Liver (tissue), 9 donors: Measurements from ENCODE around the gene PGPEP1. TPM values are rescaled to one million over a fixed set of nuclear protein-coding genes. Genes with fewer than 3 reads are reported as not detected.

Experiments used
- DNase-seq: peaks from one replicate; pipeline ENCODE4 v3.0.0-alpha.2; 2017; ENCODE audit warnings: low spot score
- H3K27ac ChIP-seq, 2 donors: one replicate each; pipeline ENCODE4 v1.7.0; 2013; ENCODE audit warnings: inconsistent platforms in 2 of 2, low read length in 2 of 2, control low read depth in 1 of 2, low read depth in 1 of 2, mild to moderate bottlenecking in 1 of 2
- H3K27me3 ChIP-seq, 4 donors: one replicate each; pipeline versions ENCODE4 v1.6.1 to v1.7.0; 2013; ENCODE audit warnings: low read length in 3 of 4, inconsistent platforms in 1 of 4, mild to moderate bottlenecking in 1 of 4, moderate library complexity in 1 of 4; ENCODE audit not compliant: control insufficient read depth in 4 of 4, insufficient read depth in 4 of 4
- H3K36me3 ChIP-seq, 4 donors: one replicate each; pipeline versions ENCODE4 v1.6.1 to v1.7.0; 2013; ENCODE audit warnings: low read length in 3 of 4, mild to moderate bottlenecking in 3 of 4, low read depth in 1 of 4, moderate library complexity in 1 of 4; ENCODE audit not compliant: control insufficient read depth in 4 of 4, insufficient read depth in 3 of 4
- H3K4me1 ChIP-seq, 4 donors: one replicate each; pipeline versions ENCODE4 v1.6.1 to v1.7.0; 2013; ENCODE audit warnings: low read length in 3 of 4, mild to moderate bottlenecking in 3 of 4, moderate library complexity in 1 of 4; ENCODE audit not compliant: control insufficient read depth in 4 of 4, insufficient read depth in 4 of 4
- H3K4me3 ChIP-seq, 3 donors: one replicate each; pipeline versions ENCODE4 v1.6.1 to v1.7.0; 2013; ENCODE audit warnings: low read length in 3 of 3, control low read depth in 1 of 3, low read depth in 1 of 3, mild to moderate bottlenecking in 1 of 3
- H3K9ac ChIP-seq, 2 donors: one replicate each; pipeline ENCODE4 v1.7.0; 2013; ENCODE audit warnings: low read length in 2 of 2, mild to moderate bottlenecking in 2 of 2, moderate library complexity in 2 of 2, control low read depth in 1 of 2, low read depth in 1 of 2
- H3K9me3 ChIP-seq, 4 donors: one replicate each; pipeline versions ENCODE4 v1.6.1 to v1.7.0; 2013; ENCODE audit warnings: low read length in 3 of 4; ENCODE audit not compliant: control insufficient read depth in 4 of 4
- FOXA1 ChIP-seq: IDR thresholded peaks from 2 replicates; pipeline ENCODE4 v1.6.1; 2016; ENCODE audit warnings: antibody characterized with exemption
- FOXA2 ChIP-seq: IDR thresholded peaks from 2 replicates; pipeline ENCODE4 v1.6.1; 2016; ENCODE audit warnings: antibody characterized with exemption
- HNF4A ChIP-seq, 2 donors: conservative IDR thresholded peaks; 2 replicates each; pipeline ENCODE4 v1.6.1; 2016; ENCODE audit warnings: antibody characterized with exemption in 2 of 2, mild to moderate bottlenecking in 2 of 2
- JUND ChIP-seq, 2 donors: IDR thresholded peaks; 2 replicates each; pipeline ENCODE4 v1.6.1; 2016; ENCODE audit warnings: antibody characterized with exemption in 2 of 2
- MAX ChIP-seq: IDR thresholded peaks from 2 replicates; pipeline ENCODE4 v1.6.1; 2016; ENCODE audit warnings: antibody characterized with exemption
- NR2F2 ChIP-seq: IDR thresholded peaks from 2 replicates; pipeline ENCODE4 v1.6.1; 2016; ENCODE audit warnings: antibody characterized with exemption
- RAD21 ChIP-seq, 2 donors: IDR thresholded peaks; 2 replicates each; pipeline ENCODE4 v1.6.1; 2016; ENCODE audit warnings: antibody characterized with exemption in 2 of 2, mild to moderate bottlenecking in 2 of 2
- REST ChIP-seq: IDR thresholded peaks from 2 replicates; pipeline ENCODE4 v1.6.1; 2016; ENCODE audit warnings: antibody characterized with exemption, mild to moderate bottlenecking
- RXRA ChIP-seq, 2 donors: IDR thresholded peaks; 2 replicates each; pipeline ENCODE4 v1.6.1; 2017 to 2018; ENCODE audit warnings: antibody characterized with exemption in 2 of 2, mild to moderate bottlenecking in 1 of 2
- SP1 ChIP-seq: IDR thresholded peaks from 2 replicates; pipeline ENCODE4 v1.6.1; 2018; ENCODE audit warnings: antibody characterized with exemption, mild to moderate bottlenecking
- YY1 ChIP-seq: IDR thresholded peaks from 2 replicates; pipeline ENCODE4 v1.6.1; 2016; ENCODE audit warnings: antibody characterized with exemption, mild to moderate bottlenecking
- WGBS: extraction: QIAGEN DNeasy Blood & Tissue Kit; methylation state at CpG from one replicate; pipeline ENCODE4 v1.1.7; 2013; 5-methylcytosine and 5-hydroxymethylcytosine counted together
- polyA plus RNA-seq, 2 donors: library from polyadenylated mRNA; stranded (reverse) in 1 of 2; unstranded in 1 of 2; fragments of 200-250 nt in 1 of 2; fragments of >200 nt in 1 of 2; fragmentation: Nextera tagmentation in 1 of 2; extraction: Ambion mirVana in 1 of 2; gene quantifications; one replicate each; pipeline versions ENCODE4 v1.2.1 to v1.2.3, GENCODE V29; 2013 to 2015
- total RNA-seq, 2 donors: library from RNA; depleted of rRNA; stranded (reverse); fragments of >200 nt; gene quantifications; one replicate each; pipeline ENCODE4 v1.2.3, GENCODE V29; 2014
- TF ChIP-seq, protein P1 (sequence below): IDR thresholded peaks from 2 replicates; pipeline ENCODE4 v1.6.1; 2016; ENCODE audit warnings: antibody characterized with exemption
- TF ChIP-seq, protein P2 (sequence below): fragments of 150-350 bp; IDR thresholded peaks from 2 replicates; pipeline ENCODE4 v1.5.1; 2017; ENCODE audit warnings: improper control_type of control experiment, low read depth, low read length; ENCODE audit not compliant: missing input control
- donor health status: healthy.
- donor health status: healthy.
- donor health status: healthy.
- donor health status: healthy.
- donor health status: healthy.

Gene PGPEP1
- total and polyA plus RNA-seq, 4 donors = 15.8 to 48.3 (median 26.2) TPM

DNA sequence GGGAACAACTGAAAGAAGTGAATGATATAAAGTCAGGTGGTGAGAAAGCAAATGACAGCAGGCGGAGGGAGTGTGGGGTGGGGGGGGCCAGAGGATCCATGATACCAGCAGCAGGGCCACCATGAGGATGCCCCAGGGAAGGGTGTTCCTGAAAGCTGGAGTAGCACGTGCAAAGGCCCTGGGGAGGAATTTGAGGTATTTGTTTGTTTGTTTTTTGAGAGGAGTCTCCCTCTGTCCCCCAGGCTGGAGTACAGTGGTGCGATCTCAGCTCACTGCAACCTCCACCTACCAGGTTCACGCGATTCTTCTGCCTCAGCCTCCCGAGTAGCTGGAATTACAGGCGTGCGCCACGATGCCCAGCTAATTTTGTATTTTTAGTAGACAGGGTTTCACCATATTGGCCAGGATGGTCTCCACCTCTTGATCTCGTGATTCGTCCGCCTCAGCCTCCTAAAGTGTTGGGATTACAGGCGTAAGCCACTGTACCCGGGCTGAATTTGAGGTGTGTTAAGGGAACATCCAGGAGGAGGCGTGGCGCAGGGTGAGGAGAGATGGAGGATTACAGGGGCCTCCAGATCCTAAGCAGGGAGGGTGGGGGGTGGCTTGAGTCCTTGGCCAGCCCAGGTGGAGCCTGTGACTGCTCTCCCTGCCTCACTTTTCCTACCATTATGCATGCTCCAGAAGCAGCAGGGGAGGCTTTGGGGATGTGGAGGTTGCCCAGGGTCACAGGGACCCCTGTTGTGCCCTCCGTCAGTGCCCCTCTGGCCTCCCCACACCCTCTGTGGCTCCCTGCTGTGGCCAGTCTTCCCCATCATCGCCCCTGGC, 46.5 kb upstream of the PGPEP1 start:
- DNase-seq = no peak
- no peaks in the 10 kb centered on the region for H3K36me3 ChIP-seq
- no peak for TF ChIP-seq MAX
- TF ChIP-seq RAD21 (IDR thresholded peaks at IDR 0.05) = no peak
- TF ChIP-seq FOXA2 = no peak
- no peak for TF ChIP-seq NR2F2
- TF ChIP-seq RXRA (IDR thresholded peaks at IDR 0.05) = no peak
- TF ChIP-seq, protein P1, sequence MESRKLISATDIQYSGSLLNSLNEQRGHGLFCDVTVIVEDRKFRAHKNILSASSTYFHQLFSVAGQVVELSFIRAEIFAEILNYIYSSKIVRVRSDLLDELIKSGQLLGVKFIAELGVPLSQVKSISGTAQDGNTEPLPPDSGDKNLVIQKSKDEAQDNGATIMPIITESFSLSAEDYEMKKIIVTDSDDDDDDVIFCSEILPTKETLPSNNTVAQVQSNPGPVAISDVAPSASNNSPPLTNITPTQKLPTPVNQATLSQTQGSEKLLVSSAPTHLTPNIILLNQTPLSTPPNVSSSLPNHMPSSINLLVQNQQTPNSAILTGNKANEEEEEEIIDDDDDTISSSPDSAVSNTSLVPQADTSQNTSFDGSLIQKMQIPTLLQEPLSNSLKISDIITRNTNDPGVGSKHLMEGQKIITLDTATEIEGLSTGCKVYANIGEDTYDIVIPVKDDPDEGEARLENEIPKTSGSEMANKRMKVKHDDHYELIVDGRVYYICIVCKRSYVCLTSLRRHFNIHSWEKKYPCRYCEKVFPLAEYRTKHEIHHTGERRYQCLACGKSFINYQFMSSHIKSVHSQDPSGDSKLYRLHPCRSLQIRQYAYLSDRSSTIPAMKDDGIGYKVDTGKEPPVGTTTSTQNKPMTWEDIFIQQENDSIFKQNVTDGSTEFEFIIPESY = no peak
- no peak for TF ChIP-seq YY1
- TF ChIP-seq JUND (IDR thresholded peaks at IDR 0.05) = no peak
- TF ChIP-seq FOXA1 = no peak
- TF ChIP-seq HNF4A (conservative IDR thresholded peaks at IDR 0.05) = no peak
- no peak for TF ChIP-seq SP1
- H3K4me3 ChIP-seq = no peak overlapping the region
- H3K9me3 ChIP-seq = no peaks in the 10 kb centered on the region
- H3K4me1 ChIP-seq = peaks cover 3 to 9% (median 6%) of the 10 kb centered on the region in 4 donors
- no peak overlapping the region for H3K9ac ChIP-seq
- WGBS = 84% methylated on average over 18 of the region's 18 CpGs
- H3K27me3 ChIP-seq = no peaks in the 10 kb centered on the region
- H3K27ac ChIP-seq = peak overlapping the region; percentile 85

GRCh38 chr19:18294467-18294864, 45.9 kb upstream of the PGPEP1 start:
- H3K4me1 ChIP-seq = peaks cover 3 to 9% (median 6%) of the 10 kb centered on the region in 4 donors
- TF ChIP-seq REST = no peak
- TF ChIP-seq, protein P2, sequence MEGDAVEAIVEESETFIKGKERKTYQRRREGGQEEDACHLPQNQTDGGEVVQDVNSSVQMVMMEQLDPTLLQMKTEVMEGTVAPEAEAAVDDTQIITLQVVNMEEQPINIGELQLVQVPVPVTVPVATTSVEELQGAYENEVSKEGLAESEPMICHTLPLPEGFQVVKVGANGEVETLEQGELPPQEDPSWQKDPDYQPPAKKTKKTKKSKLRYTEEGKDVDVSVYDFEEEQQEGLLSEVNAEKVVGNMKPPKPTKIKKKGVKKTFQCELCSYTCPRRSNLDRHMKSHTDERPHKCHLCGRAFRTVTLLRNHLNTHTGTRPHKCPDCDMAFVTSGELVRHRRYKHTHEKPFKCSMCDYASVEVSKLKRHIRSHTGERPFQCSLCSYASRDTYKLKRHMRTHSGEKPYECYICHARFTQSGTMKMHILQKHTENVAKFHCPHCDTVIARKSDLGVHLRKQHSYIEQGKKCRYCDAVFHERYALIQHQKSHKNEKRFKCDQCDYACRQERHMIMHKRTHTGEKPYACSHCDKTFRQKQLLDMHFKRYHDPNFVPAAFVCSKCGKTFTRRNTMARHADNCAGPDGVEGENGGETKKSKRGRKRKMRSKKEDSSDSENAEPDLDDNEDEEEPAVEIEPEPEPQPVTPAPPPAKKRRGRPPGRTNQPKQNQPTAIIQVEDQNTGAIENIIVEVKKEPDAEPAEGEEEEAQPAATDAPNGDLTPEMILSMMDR = no peak
- WGBS = 75% methylated on average over 9 of the region's 9 CpGs
- no peak overlapping the region for H3K9ac ChIP-seq
- H3K27me3 ChIP-seq = no peaks in the 10 kb centered on the region
- no peak for DNase-seq
- no peak overlapping the region for H3K4me3 ChIP-seq
- no peaks in the 10 kb centered on the region for H3K9me3 ChIP-seq
- H3K36me3 ChIP-seq = no peaks in the 10 kb centered on the region
- H3K27ac ChIP-seq = no peak overlapping the region
